Activated T-helper 1 cell treated with anti-CD3 and anti-CD28 coated beads, Interleukin-12 subunit alpha, Interleukin-12 subunit beta, Interleukin-2, Interleukin-4 antibody, amounts not matched to agents 30 ng/mL and 10 ng/mL and 1 ng/mL, durations not matched to agents 14 hours and 24 hours and 36 hours (primary cell): ENCODE results near the gene SPON1. TPM values are rescaled to one million over a fixed set of nuclear protein-coding genes. Genes with fewer than 3 reads are reported as not detected.
"Not testable (repeated sequence)": the region's sequence is repeated elsewhere in the genome, so short reads cannot be mapped to it uniquely, and the experiment has no call there.

ENCODE experiments used
- DNase-seq: peaks from one replicate; pipeline ENCODE4 v3.0.0; 2021; ENCODE audit warnings: low spot score
- H3K27ac Mint-ChIP-seq: one replicate; pipeline ENCODE4 v1.8.0; 2021; ENCODE audit warnings: mild to moderate bottlenecking, mixed read lengths
- H3K27me3 Mint-ChIP-seq: one replicate; pipeline ENCODE4 v1.8.0; 2022; ENCODE audit warnings: mild to moderate bottlenecking, moderate library complexity, mixed read lengths; ENCODE audit not compliant: insufficient read depth
- H3K36me3 Mint-ChIP-seq: one replicate; pipeline ENCODE4 v1.8.0; 2021; ENCODE audit warnings: low read depth, mixed read lengths
- H3K4me1 Mint-ChIP-seq: one replicate; pipeline ENCODE4 v1.8.0; 2021; ENCODE audit warnings: low read depth, mixed read lengths
- H3K4me3 Mint-ChIP-seq: one replicate; pipeline ENCODE4 v1.8.0; 2021; ENCODE audit warnings: mild to moderate bottlenecking, moderate library complexity, mixed read lengths
- H3K9me3 Mint-ChIP-seq: one replicate; pipeline ENCODE4 v1.8.0; 2021; ENCODE audit warnings: mixed read lengths
- intact Hi-C: fragments of 100-400 bp; cut with micrococcal nuclease; formaldehyde crosslinking; loops from one replicate; pipeline ENCODE4 v1.15.1; 2024
- total RNA-seq: library from RNA; stranded (reverse); gene quantifications from 2 replicates; pipeline ENCODE4 v1.2.3, GENCODE V29; 2022

SPON1 gene
- total RNA-seq, 1 donor from 2014 or later, result 0.29 TPM

DNA sequence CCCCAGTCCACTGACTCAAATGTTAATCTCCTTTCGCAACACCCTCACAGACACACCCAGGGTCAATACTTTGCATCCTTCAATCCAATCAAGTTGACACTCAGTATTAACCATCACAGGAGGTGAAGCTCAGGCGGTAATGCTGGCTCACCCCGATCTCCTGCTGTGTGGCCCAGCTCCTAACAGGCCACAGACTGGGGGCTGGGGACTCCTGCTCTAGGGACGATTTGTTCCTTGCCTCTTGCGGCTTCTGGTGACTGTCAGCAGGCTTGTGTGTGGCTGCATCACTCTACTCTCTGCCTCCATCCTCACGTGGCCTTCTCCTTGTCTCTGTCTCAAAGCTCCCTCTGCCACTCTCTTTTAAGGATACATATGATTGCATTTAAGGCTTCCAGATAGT, 45.0 kb downstream of the SPON1 start:
- H3K36me3 Mint-ChIP-seq, result no peaks in the 10 kb centered on the region
- H3K4me1 Mint-ChIP-seq, result no peaks in the 10 kb centered on the region
- no peak for DNase-seq
- H3K27me3 Mint-ChIP-seq, result peaks cover 1% of the 10 kb centered on the region
- H3K9me3 Mint-ChIP-seq, result no peaks in the 10 kb centered on the region
- no peak overlapping the region for H3K4me3 Mint-ChIP-seq
- no peak overlapping the region for H3K27ac Mint-ChIP-seq
- intact Hi-C loops, result no loop called here

DNA sequence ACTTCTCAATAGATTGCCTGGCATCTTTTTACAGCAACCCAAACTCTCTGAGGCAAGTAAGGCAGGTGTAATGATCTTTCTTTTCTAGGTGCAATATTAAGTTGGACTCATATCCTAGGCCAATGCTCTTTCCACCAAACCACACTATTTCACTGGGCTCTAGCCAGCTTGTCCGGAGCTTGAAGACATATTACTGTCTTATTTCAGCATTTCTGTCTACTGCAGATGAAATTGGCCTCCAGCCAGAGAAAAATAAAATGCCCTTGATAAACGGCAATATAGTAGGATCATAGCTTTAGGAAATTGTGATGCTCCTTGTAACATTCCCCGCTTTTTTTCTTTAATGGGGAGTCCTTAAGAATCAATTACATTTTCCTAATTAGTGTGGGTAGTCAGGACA, 48.1 kb downstream of the SPON1 start:
- no peaks in the 10 kb centered on the region for H3K36me3 Mint-ChIP-seq
- H3K27me3 Mint-ChIP-seq, result peaks cover 1% of the 10 kb centered on the region
- H3K9me3 Mint-ChIP-seq, result no peaks in the 10 kb centered on the region
- no peak for DNase-seq
- no peak overlapping the region for H3K27ac Mint-ChIP-seq
- H3K4me1 Mint-ChIP-seq, result no peaks in the 10 kb centered on the region
- intact Hi-C loops, result no loop called here
- H3K4me3 Mint-ChIP-seq, result no peak overlapping the region

DNA sequence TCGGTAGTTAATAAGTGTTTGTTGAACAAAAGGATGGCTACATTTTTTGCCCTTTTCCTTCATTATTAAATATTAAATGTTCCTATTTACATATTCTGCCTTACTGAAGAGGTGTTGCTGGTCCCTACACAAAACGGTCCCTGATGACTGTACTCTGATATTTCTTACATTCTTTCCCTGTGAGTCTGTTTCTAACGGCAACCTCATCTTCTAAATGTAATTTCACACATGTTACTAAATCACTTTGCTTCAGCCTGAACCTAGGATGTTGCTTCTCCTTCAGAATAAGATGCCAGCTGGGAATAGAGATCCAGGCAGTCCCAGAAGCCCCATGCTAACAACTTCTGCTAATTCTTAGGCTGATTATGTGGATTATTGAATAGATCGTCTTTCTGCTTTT, 50.3 kb downstream of the SPON1 start:
- no peak for DNase-seq
- Mint-ChIP-seq H3K36me3 (no peaks in the 10 kb centered on the region), H3K27ac (no peak overlapping the region), H3K4me1 (no peaks in the 10 kb centered on the region), H3K9me3 (no peaks in the 10 kb centered on the region), H3K27me3 (peaks cover 3% of the 10 kb centered on the region), H3K4me3 (no peak overlapping the region)
- intact Hi-C loops, result no loop called here

DNA sequence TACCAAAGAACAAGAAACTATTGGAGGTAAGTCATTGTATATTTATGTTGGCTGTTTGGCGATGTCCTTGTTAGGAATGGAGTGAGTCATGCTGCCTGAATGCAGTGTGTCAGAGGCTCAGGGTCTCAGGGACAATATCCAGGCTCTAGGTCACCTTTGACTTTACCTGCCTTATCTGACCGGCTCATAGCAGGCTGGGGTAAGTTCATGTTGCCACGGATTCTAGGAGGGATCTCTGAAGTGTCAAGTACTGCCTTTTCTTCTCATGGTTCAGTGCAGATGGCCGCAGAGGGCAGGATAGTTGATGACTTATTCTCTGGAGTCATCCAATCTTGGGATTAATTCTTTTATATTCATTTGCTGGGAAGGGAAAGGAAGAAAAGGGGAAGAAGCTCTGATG, 53.2 kb downstream of the SPON1 start:
- H3K36me3 Mint-ChIP-seq, result no peaks in the 10 kb centered on the region
- H3K4me1 Mint-ChIP-seq, result no peaks in the 10 kb centered on the region
- no peak overlapping the region for H3K27ac Mint-ChIP-seq
- H3K4me3 Mint-ChIP-seq, result no peak overlapping the region
- H3K27me3 Mint-ChIP-seq, result peaks cover 3% of the 10 kb centered on the region
- intact Hi-C loops, result no loop called here
- no peaks in the 10 kb centered on the region for H3K9me3 Mint-ChIP-seq
- no peak for DNase-seq

DNA sequence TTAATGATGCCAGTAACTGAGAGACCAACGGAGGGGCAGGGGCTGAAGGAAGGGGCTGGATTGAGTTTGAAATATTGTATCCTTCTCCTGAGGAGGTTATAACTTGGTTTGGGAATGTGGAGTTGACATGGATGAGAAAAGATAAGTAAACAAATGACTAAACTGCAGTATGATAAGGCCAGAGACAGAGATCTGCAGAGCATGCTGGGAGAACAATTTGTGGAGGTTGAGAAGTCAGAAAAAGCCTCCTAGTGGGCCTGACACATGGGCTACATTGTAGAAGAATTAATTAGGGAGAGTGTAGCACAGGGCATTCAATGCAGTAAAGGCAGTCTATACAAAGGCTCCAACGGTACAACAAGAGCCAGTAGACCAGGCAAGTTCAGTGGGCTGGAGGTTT, 55.9 kb downstream of the SPON1 start:
- H3K4me1 Mint-ChIP-seq, result no peaks in the 10 kb centered on the region
- peaks cover 13% of the 10 kb centered on the region for H3K27me3 Mint-ChIP-seq
- DNase-seq, result no peak
- no peaks in the 10 kb centered on the region for H3K9me3 Mint-ChIP-seq
- H3K36me3 Mint-ChIP-seq, result no peaks in the 10 kb centered on the region
- no peak overlapping the region for H3K27ac Mint-ChIP-seq
- intact Hi-C loops, result no loop called here
- H3K4me3 Mint-ChIP-seq, result no peak overlapping the region

DNA sequence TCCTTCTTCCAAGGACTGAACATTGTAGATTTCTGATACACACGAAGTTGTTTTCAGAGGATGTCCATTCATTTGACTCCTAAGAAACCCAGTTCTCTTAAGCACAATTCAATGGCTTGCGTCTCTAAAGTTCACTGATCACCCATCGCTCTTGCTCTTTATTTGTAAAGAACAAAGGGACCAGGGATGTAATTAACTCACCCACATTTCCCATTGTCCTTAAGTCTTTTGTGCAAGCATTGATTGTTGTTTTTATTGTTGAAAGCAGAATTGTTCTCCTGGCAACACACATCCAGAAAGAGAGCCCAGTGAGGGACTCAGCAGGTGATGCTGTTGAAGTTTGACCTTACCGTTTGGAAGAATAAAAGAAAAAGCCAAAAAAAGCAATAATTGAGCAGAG, 59.2 kb downstream of the SPON1 start:
- H3K4me3 Mint-ChIP-seq, result no peak overlapping the region
- peaks cover 13% of the 10 kb centered on the region for H3K27me3 Mint-ChIP-seq
- intact Hi-C loops, result no loop called here
- no peaks in the 10 kb centered on the region for H3K36me3 Mint-ChIP-seq
- no peaks in the 10 kb centered on the region for H3K4me1 Mint-ChIP-seq
- no peak for DNase-seq
- H3K27ac Mint-ChIP-seq, result no peak overlapping the region
- no peaks in the 10 kb centered on the region for H3K9me3 Mint-ChIP-seq

DNA sequence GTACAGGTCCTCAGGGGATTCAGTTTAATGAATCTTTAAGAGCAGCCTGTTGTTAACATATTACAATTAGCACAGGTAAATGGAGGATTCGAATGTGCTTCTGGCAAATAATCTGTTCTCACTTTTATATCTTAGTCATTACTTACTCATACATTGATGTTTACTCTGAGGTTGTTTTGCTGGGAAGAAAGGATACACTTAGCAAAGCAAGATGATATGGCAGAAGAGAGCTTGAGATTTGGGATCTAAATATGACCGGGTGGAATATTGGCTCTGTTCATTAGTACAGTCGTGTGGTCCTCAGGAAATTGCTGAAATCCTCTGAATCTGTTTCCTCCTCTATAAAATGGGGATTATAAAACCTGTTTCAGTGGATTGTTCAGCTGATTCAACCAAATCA, 59.7 kb downstream of the SPON1 start:
- no peaks in the 10 kb centered on the region for H3K4me1 Mint-ChIP-seq
- intact Hi-C loops, result no loop called here
- no peak overlapping the region for H3K4me3 Mint-ChIP-seq
- H3K36me3 Mint-ChIP-seq, result no peaks in the 10 kb centered on the region
- DNase-seq, result no peak
- no peak overlapping the region for H3K27ac Mint-ChIP-seq
- H3K9me3 Mint-ChIP-seq, result no peaks in the 10 kb centered on the region
- H3K27me3 Mint-ChIP-seq, result peaks cover 13% of the 10 kb centered on the region

DNA sequence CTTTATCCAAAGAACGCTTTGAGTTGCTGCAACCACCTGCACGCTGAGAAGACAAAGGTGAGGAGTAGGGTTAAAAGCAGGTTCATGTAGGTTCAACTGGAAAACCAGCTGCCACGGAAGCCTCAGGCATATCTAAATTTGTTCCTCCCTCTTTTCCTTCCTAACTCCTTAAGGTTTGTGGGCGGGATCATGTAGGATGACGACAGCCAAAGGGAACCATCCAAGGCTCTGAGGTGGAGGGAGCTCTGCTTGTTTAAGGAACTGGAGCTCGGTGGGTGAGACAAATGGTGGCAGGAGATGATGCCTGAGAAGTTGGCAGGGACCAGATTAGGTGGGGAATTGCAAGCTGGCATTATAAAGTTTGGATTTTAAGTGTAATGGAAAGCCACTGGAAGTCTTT, 60.3 kb downstream of the SPON1 start:
- intact Hi-C loops, result no loop called here
- H3K4me3 Mint-ChIP-seq, result no peak overlapping the region
- no peak for DNase-seq
- no peaks in the 10 kb centered on the region for H3K36me3 Mint-ChIP-seq
- no peak overlapping the region for H3K27ac Mint-ChIP-seq
- no peaks in the 10 kb centered on the region for H3K4me1 Mint-ChIP-seq
- no peaks in the 10 kb centered on the region for H3K9me3 Mint-ChIP-seq
- H3K27me3 Mint-ChIP-seq, result peaks cover 13% of the 10 kb centered on the region

DNA sequence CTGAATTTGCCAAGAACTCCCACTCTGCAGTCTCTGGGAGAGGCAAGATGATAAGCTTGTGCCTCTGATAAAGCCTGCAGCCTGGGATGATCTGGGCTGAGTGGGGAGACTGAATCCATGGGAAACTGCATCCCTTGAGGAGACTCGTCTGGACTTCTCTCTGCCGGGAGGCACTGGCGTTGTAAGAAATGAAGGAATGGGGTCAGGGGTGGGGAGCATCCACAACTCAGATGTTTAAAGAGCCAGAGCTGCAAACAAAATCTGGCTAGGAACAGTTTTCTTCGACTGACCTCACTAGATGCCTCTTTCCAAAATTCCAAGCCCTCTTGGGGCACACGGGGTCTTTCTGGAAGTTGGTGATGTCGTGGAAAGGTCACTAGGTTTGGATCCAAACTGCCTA, 64.4 kb downstream of the SPON1 start:
- no peaks in the 10 kb centered on the region for H3K4me1 Mint-ChIP-seq
- H3K27me3 Mint-ChIP-seq, result peaks cover 9% of the 10 kb centered on the region
- no peak overlapping the region for H3K4me3 Mint-ChIP-seq
- H3K9me3 Mint-ChIP-seq, result no peaks in the 10 kb centered on the region
- intact Hi-C loops, result no loop called here
- H3K36me3 Mint-ChIP-seq, result no peaks in the 10 kb centered on the region
- H3K27ac Mint-ChIP-seq, result no peak overlapping the region
- no peak for DNase-seq

DNA sequence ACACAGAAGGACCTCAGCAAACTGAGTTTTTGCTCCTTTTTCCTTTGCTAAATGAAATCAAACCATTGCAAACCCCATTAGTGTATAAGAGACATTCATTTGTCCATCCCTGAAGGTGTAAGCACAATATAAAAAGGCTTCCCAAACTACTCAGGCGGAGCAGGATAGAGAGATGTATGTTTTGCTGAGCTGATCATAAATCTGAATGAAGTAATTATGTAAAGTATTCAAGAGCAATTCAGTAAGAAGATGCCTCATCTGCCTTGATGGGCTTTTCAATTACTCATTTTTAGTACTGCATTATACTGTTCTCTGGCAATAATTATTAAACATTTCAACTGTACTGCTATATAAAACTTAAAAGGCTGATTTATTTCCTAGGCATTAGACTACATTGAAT, 65.0 kb downstream of the SPON1 start:
- H3K4me3 Mint-ChIP-seq, result no peak overlapping the region
- H3K4me1 Mint-ChIP-seq, result no peaks in the 10 kb centered on the region
- no peaks in the 10 kb centered on the region for H3K9me3 Mint-ChIP-seq
- intact Hi-C loops, result no loop called here
- H3K27ac Mint-ChIP-seq, result no peak overlapping the region
- H3K36me3 Mint-ChIP-seq, result no peaks in the 10 kb centered on the region
- peaks cover 3% of the 10 kb centered on the region for H3K27me3 Mint-ChIP-seq
- no peak for DNase-seq

DNA sequence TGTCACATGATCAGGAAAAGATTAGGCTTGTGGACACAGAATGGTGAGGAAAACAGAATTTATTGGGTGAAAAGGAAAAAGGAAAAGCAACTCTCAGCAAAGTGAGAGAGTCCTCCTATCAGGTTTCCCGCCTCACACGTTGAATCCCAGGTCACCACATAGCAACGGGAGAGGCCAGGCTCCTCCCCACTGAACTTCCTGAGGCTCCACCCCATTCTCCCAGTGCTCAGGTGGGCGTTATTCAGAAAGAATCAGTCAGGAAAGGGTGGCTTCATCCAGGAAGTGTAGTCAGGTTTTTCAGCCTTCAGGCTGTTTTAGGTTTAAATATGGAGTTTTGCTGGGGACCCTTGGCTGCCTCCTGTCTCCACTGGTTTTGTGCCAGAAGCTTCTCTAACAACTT, 66.9 kb downstream of the SPON1 start:
- intact Hi-C loops, result no loop called here
- no peaks in the 10 kb centered on the region for H3K9me3 Mint-ChIP-seq
- H3K36me3 Mint-ChIP-seq, result no peaks in the 10 kb centered on the region
- H3K27ac Mint-ChIP-seq, result no peak overlapping the region
- no peak overlapping the region for H3K4me3 Mint-ChIP-seq
- DNase-seq, result no peak
- H3K4me1 Mint-ChIP-seq, result no peaks in the 10 kb centered on the region
- peaks cover 3% of the 10 kb centered on the region for H3K27me3 Mint-ChIP-seq

DNA sequence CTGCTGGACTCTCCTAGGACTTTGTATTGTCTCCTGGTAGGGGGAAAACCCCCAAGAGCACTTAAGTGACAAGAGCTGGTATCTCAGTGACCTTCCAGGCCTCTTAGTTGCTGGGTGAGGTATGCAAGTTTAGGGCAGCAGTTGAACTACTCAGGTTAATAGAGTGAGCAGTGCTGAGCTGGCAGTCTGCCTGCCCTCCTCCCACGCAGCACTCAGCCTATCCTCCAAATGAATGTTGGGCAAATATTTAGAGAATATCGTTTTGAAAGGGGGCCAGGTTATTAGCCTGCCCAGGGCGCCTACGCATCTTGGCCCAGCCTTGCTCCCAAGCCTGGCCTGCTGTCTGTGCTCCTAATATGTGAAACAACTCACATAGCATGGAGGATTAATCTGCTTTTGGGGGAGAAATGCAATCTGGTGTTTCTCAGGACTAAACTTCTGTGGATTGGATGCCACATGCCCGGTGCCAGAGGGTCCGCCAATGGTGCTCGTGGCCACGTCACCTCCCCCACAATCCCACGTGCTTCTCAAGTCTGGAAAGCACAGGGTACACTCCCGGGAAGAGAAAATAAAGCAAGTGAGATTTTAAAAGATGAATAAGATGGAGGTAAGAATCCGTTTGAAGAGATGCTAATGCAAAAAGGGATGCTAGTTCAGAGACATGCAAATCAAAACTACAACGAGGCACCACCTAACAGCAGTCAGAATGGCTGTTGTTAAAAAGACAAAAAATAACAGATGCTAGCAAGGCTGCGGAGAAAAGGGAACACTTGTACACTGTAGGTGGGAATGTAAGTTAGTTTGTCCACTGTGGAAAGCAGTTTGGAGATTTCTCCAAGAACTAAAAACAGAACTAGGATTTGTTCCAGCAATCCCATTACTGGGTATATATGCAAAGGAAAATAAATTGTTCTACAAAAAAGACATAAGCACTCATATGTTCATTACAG, 67.7 kb downstream of the SPON1 start:
- intact Hi-C loops, result no loop called here
- DNase-seq, result no peak
- Mint-ChIP-seq H3K4me1 (no peaks in the 10 kb centered on the region), H3K36me3 (no peaks in the 10 kb centered on the region), H3K27me3 (peaks cover 3% of the 10 kb centered on the region), H3K9me3 (no peaks in the 10 kb centered on the region), H3K4me3 (no peak overlapping the region), H3K27ac (no peak overlapping the region)

DNA sequence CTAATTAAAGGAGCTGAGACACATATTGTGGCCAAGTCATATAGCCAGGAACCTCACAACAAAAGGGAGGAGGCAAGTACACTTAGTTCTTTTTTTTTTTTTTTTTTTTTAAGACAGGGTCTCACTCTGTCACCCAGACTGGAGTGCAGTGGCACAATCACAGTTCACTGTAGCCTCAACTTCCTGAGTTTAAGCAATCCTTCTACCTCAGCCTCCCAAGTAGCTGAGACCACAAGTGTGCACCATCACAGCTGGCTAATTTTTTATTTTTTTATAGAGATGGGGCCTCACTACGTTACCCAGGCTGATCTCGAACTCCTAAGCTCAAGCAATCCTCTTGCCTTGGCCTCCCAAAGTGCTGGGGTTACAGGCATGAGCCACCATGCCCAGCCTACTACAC, 73.0 kb downstream of the SPON1 start:
- DNase-seq, H3K4me1 Mint-ChIP-seq, intact Hi-C loops, H3K36me3 Mint-ChIP-seq, H3K27me3 Mint-ChIP-seq, H3K9me3 Mint-ChIP-seq, H3K4me3 Mint-ChIP-seq, H3K27ac Mint-ChIP-seq: not testable (repeated sequence)

DNA sequence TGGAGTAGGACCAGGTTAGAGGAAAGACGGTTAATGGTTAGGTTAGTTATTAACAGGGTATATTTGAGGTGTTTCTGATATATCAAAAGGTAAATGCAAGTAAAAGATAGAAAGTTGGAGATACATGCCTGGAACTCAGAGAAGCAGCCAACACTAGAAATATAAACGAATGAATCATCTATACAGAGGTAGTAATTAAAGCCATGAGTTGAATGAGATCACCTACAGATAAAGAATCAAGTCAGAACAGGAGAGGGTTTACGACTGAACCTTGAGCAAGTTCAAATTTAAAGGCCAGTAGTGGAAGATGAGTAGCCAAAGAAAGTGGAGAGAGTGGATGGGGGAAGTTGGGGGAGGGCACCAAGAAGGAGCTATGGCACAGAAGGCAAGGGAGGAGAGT, 73.9 kb downstream of the SPON1 start:
- H3K36me3 Mint-ChIP-seq, result no peaks in the 10 kb centered on the region
- peaks cover 15% of the 10 kb centered on the region for H3K27me3 Mint-ChIP-seq
- no peak overlapping the region for H3K4me3 Mint-ChIP-seq
- DNase-seq, result no peak
- intact Hi-C loops, result no loop called here
- no peaks in the 10 kb centered on the region for H3K9me3 Mint-ChIP-seq
- no peaks in the 10 kb centered on the region for H3K4me1 Mint-ChIP-seq
- H3K27ac Mint-ChIP-seq, result no peak overlapping the region
